ENCODE results near the gene TMEM164.
A peak's percentile ranks its signal among the peaks of the same experiment; 100 is the strongest.
"Not testable (repeated sequence)": the region's sequence is repeated elsewhere in the genome, so short reads cannot be mapped to it uniquely, and the experiment has no call there.

TMEM164 gene

DNA sequence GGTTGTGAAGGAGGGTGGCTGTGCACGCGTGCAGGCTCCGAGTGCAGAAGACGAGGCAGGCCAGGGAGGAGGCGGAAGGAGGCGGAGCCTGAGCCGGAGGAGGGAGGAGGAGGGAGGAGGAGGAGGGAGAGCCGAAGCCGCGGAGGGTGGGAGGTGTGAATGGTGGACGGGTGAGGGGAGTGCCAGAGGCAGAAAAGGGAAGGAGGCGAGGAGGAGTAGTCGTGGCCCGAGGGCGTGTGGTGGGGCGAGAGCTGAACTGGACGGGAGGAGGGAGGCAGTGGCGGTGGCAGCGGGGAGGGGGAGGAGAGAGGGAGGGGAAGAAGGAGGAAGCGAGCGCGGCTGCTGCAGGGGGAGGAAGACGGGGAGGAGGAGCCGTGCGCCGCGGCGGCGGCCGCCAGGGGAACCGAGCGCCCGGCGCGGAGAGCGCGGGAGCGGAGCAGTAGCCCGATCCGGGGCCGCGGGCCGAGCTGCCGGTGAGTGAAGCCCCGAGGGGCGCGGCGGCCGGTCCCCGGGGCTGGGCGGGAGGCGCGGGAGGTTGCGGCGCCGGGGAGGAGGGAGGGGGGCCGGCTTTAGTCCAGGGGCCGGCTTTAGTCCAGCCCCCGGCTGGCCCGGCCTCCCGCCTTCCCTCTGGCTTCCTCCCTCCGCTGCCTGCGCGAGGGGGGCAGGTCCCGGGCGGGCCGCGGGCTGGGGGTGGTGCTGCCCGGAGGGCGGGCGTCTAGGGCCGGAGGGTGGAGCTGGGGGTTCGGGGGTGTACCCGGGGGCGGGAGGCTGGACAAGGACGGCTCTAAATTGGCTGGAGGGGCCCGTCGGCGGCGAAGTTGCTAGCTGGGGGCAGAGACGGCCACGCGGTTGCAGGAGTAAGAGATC, at the start of gene TMEM164:
Gene TMEM164, plus strand, starts transcription at position 815 of the 867 bp plus-strand sequence. CDS start 661 bp downstream, outside the sequence.
- DNase-seq = peak; percentile 70

- DNase-seq = no peak
Measured at GRCh38 chrX:109954333-109954732, 48.6 kb upstream of the TMEM164 start.

DNA sequence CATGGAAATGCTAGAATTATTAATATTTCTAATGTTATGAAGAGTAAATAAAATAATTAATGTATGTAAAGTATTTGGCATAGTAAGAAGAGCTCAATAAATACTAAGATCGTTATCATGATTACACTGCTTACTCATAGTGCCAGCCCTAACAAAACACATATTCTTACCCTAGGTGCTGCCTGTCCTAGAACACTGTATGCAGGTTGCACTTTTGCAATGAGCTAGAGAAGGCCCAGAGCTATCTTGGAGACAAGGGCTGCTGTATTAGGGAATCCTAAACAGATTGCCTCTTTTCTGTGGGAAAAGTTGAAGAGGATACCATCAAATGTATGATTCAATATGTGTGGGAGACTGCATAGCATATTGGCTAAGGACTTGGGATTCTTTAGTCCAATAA, 48.0 kb upstream of the TMEM164 start:
- DNase-seq = no peak

DNA sequence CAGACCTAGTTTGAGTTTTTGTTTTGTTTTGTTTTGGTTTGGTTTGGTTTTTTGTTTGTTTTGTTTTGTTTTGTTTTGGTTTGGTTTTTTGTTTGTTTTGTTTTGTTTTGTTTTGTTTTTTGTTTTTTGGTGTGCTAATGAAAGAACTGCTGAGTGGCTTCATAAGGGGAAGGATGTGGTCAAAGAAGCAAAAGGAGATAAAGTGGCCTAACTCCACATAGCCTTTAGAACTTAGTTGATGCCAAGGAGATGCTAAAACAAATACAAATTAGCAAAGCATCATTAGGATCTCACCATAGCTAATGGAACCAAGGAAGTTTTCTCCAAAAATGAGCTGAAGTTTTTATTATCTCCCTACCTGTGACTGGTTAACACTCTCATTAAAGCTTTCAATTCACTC, 44.6 kb upstream of the TMEM164 start:
- no peak for DNase-seq

- DNase-seq = no peak
Measured at GRCh38 chrX:109959356-109959871, 43.5 kb upstream of the TMEM164 start.

DNA sequence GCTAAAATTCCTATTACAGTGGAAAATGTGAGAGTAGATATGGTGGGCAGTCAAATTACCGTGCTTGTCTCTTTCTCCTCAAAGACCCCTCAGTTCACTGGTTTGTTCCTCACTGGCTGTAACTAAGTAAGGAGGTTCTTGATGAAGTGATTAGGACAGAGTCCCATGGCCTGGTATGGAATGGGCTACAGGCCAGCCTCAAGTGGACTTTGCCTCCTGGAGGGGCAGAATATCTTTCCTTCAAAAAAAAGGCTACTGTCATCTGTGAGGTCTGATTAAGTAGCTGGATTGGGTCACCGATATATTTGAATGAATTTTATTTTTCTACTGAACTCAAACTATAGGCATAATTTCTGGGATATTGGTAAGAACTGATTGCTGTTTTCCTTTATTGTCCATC, 38.5 kb upstream of the TMEM164 start:
- no peak for DNase-seq

DNA sequence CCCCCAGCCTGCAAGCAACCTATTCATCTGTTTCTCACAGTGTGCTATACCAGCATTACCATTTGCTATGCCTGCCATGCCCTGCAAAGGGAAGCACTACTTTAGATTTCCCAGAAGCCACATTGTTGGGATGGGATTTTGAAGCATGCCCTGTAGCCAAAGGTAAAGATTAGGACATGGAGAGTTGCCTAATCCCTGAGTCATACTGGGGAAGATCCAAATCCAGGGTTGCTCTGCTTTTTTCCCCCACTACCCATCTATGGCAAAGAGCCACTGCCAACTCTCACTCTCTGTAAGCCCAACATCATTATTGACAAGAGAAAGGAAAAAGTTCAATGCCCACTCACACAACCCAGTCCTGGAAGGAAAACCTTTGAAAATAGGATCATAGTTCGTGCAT, 36.7 kb upstream of the TMEM164 start:
- no peak for DNase-seq

DNA sequence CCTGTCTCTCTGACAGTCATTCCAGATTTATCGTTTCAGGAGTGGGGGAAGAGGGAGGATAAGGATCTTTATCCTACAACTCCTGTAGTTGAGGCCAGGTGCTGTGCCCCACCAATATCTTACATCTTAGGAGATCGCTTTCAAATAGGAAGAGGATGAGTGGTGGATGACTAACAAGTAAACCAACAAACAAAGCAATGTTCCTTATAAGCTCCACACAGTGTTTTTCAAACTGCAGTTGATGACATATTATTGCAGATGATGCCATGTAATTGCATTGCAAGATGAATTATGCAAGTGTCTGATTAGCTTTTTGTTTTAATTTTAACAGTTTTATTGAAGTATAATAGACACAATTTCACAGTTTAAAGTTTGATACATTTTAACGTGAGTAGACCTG, 35.8 kb upstream of the TMEM164 start:
- DNase-seq = no peak

GRCh38 chrX:109970841-109971240, 32.1 kb upstream of the TMEM164 start:
- DNase-seq = not testable (repeated sequence)

DNA sequence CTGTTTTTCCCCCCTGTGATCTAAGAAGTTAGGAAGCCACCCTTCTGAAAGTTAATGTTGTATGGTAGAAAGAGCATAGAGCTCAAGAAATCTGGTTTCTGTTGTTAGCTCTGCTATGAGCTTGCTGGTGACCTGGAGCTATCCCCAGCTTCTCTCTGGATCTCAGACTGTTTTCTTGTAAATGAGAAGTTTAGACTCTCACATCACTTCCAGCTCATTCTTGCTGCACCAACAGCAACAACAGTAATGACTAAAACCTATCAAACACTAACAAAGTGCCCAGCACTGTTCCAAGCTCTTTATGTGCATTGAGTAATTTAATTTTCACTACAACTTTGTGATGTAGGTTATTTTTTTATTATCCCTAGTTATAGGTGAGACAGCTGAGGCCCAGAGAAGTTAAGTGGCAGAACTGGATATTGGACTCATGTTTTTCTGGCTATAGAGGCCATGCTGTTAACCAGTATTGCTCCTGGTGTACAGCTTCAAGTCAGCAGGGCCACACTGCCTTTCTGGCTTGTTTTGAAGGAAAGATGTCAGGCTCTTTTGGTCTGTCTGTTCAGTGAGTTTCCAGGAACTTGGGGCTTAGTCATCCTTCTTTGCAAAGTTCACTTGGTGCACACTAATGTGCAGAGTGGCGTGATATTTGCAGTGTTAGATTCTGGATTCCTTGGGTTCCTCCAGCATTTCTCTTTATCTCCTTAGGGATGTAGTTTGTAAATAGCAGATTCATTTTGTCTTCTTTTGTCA, 27.8 kb upstream of the TMEM164 start:
- no peak for DNase-seq

DNA sequence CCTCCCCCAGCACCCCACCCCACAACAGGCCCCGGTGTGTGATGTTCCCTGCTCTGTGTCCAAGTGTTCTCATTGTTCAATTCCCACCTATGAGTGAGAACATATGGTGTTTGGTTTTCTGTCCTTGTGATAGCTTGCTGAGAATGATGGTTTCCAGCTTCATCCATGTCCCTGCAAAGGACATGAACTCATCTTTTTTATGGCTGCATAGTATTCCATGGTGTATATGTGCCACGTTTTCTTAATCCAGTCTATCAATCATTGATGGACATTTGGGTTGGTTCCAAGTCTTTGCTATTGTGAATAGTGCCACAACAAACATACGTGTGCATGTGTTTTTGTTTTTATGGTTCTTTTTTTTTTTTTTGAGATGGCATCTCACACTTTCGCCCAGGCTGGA, 17.7 kb upstream of the TMEM164 start:
- not testable (repeated sequence) for DNase-seq

DNA sequence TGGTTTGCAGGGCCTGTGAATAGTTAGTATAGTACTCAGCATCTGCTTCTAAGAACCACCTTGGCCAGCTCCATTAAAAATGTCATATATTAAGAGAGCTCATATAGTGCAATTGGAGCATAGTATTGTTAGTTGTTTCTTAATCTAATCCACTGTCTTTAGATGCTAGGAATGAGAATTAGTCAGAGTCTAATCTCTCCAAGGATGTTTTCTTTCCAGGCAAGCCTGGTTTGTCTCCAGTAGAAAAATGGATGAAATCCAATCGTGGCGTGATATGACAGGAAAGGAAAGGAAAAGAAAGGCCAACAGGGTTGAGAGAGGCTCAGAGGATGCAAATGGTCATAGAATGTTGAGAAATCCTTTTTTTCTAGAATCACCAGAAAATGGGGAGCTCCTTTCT, 15.0 kb upstream of the TMEM164 start:
- DNase-seq = no peak

DNA sequence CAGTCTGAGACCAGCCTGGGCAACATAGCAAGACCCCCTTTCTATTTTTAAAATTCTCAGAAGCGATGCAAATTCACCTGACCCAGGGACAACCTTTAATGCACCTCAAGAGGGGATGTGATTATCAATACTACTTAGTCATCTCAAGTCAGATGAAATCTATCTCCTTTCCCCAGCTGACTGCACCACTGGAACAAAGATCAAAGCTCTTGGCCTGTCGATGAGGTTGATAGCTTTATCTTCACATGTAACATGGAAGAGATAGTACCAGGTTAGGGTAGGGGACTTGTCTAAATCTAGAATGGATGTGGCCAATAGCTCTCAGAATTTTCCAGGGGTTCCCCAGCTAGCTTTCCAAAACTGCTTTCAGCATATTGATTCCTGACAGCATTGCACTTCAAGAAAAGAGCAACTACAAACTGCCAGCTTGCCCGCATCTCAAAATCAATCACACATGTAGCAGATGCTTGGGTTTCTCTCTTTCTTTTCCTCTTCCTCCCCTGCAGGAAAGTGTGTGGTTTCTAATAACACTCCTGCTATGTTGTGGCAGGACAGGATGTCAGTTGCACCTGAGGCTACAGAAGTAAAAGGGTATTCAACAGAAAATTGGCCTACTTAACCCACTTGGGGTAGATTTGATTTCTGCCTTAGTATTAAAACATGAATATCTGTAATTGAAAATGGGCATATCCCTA, 12.2 kb upstream of the TMEM164 start:
- no peak for DNase-seq

DNA sequence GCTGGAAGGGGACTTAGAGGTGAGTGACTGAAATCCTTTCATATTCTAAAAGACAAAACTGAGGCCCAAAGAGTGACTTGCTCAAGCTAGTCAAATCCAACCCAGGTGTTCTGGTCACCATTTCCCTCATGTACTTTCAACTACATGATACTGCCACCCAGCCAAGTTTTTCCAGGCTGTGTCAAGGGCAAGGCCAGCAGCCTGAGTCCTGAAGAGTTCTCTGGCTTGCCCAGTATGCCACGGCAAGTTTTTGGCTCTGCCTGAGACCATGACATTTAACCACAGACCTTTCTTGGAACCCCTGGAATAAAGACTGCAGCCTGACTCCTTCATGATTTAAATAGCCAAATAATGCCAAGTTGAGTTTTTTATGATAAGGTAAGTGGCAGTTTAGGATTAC, 10.7 kb upstream of the TMEM164 start:
- DNase-seq = no peak

DNA sequence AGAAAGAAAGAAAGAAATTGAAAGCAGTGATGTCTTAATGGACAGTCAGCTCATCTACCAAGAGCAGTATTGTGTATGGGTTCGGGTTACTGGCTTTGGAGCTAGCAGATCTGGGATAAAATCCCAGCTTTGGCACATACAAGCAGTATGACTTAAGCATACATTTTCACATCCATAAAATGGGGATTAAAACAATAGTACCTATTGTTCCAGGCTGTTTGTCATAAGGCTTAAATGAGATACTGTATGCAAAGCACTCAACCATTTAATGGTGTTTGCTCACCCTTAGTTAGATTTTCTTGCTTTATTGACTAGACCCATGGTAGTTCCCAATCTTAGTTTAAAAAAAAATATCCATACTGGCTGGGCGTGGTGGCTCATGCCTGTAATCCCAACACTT, 7.8 kb upstream of the TMEM164 start:
- no peak for DNase-seq

DNA sequence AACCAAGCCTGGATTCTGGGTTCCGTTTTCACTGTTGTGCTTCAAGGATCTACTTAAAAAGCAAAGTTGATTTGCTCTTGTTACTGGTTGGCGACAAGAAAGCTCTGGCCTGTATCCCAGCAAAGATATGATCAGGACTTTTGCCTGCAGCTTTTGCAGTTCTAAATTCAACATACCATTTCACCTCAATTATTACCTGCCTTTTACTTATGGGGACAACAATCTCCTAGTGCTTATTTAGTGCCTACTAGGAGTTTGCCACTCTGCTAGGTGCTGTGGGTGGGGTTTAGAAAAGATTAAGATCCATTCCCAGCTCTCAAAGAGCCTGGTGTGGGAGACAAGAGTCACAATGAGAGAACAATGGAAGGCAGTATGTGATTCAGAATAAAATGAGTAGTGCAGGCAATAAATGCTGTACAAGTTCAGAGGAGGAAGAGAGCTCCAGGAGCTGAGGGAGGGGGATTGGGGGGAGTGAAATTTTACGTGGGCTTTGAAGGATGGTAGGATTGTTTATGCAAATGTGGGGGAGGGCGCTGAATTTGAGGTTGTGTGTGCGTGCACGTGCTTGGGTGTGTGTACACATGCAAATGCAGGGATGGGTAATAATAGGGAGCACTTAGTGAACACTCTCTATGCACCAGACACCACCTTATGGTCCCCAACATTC, 5.0 kb upstream of the TMEM164 start:
- no peak for DNase-seq

DNA sequence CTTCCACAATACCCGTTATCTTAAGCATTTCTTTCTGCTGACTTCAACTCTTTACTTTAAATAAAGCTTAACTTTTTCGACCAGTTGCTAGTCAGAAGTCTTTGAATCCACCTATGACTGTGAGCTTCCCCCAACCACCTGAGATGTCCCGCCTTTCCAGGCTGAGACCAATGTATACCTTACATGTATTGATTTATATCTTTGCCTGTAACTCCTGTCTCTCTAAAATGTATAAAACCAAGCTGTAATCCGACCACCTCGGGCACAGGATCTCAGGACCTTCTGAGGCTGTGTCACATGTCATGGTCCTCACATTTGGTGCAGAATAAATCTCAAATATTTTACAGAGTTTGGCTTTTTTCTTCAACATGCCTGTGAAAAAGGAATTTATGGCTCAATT, 2.9 kb upstream of the TMEM164 start:
- DNase-seq = no peak

DNA sequence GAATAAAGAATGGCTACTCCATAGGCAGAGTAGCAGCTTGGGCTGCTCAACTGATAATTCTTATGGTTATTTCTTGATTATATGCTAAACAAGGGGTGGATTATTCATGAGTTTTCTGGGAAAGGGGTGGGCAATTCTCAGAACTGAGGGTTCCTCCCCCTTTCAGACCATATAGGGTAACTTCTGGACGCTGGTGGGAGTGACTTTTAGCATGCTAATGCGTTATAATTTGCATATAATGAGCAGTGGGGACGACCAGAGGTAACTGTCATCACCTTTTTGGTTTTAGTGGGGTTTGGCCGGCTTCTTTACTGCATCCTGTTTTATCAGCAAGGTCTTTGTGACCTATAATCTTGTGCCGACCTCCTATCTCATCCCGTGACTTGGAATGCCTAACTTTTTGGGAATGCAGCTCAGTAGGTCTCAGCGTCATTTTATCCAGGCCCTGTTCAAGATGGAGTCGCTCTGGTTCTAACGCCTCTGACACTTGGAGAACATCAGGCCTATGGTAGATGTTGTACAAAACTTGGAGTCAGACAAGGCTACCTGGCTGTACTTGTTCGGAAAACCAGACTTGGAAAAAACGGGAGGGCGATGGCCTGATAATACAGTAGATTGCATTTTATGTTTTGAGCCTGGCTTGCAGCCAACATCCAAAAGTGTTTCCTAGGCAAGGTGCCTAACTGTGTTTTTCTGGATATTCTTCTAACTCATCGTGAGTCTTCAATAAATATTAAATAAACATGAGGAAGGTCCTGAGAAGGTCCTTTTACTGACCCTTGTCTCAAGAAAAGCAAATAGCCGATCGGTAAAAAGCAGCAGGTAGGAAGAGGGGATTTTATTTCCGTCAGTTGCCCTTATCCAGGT, 1.8 kb upstream of the TMEM164 start:
- no peak for DNase-seq

DNA sequence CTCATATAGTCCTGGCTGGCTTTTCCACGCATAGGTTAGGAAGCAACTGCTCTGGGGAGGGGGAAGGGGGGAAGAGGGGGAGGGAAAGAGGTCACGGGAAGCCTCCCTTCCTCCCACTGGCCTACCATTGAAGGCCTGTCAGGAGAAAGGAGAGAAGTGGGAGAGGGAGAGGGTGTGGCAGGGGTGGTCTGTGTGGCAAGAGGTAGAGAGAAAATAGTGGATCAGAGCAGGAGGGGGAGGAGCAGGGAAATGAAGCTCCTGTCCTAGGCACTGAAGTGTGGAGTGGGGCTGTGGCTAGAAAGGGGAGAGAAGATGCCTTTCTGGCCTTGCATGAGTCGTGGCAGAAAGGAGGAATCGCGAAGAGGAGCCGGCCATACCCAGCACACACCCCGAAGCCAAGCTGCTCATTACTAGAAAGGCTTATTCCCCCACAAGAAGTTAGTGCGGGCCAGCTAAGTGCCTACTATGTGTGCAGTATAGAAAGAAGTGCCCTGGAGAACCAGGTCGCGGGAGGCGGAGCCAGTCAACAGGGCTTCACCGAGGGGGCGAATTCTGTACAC, 1.1 kb upstream of the TMEM164 start:
- DNase-seq = no peak

- no peak for DNase-seq
Measured at GRCh38 chrX:110003167-110004156, 548 bp downstream of the TMEM164 start.

Data from NCI-H2107 (cell line).